ENCODE measurements around the gene EIF4E3.

GRCh38 chr3:71653414-71653807 lies 71.8 kb downstream of the EIF4E3 start:
- TF ChIP-seq CTCF (IDR thresholded peaks at IDR 0.05) (no peak), POLR2A (IDR thresholded peaks at IDR 0.05) (no peak)
